Measurements from ENCODE around the gene DKK1.

The DKK1 gene

GRCh38 chr10:52268790-52269189, 45.3 kb upstream of the DKK1 start:
- Histone ChIP-seq H3K27me3 (ENCODE audit: low read depth, low read length) (no peaks in the 10 kb centered on the region), H3K27ac (ENCODE audit: low read length) (no peak overlapping the region), H3K36me3 (replicated peaks; ENCODE audit: low read depth, low read length) (no peaks in the 10 kb centered on the region), H3K4me1 (ENCODE audit: low read length) (peaks cover 6% of the 10 kb centered on the region; the same call in 1 of the 2 replicates), H3K9ac (ENCODE audit: low read length) (no peak overlapping the region), H3K4me3 (ENCODE audit: low read length) (no peak overlapping the region), H2AFZ (ENCODE audit: low read depth, low read length) (no peak overlapping the region), H4K20me1 (ENCODE audit: insufficient read depth, low read length) (no peaks in the 10 kb centered on the region), H3K4me2 (ENCODE audit: low read length) (no peak overlapping the region), H3K79me2 (ENCODE audit: low read length) (no peaks in the 10 kb centered on the region), H3K9me3 (ENCODE audit: insufficient read depth, low read length) (no peaks in the 10 kb centered on the region)
- TF ChIP-seq EZH2phosphoT487 (IDR thresholded peaks at IDR 0.05; ENCODE audit: low read depth) (no peak), CTCF (IDR thresholded peaks at IDR 0.05; ENCODE audit: low read depth, low read length) (no peak)

GRCh38 chr10:52269233-52269632, 44.8 kb upstream of the DKK1 start:
- Histone ChIP-seq H3K9ac (ENCODE audit: low read length) (no peak overlapping the region), H4K20me1 (ENCODE audit: insufficient read depth, low read length) (no peaks in the 10 kb centered on the region), H3K4me2 (ENCODE audit: low read length) (no peak overlapping the region), H3K36me3 (replicated peaks; ENCODE audit: low read depth, low read length) (no peaks in the 10 kb centered on the region), H3K9me3 (ENCODE audit: insufficient read depth, low read length) (no peaks in the 10 kb centered on the region), H3K27me3 (ENCODE audit: low read depth, low read length) (no peaks in the 10 kb centered on the region), H3K27ac (ENCODE audit: low read length) (no peak overlapping the region), H2AFZ (ENCODE audit: low read depth, low read length) (no peak overlapping the region), H3K79me2 (ENCODE audit: low read length) (no peaks in the 10 kb centered on the region), H3K4me1 (ENCODE audit: low read length) (peaks cover 6% of the 10 kb centered on the region; the same call in 1 of the 2 replicates), H3K4me3 (ENCODE audit: low read length) (no peak overlapping the region)
- TF ChIP-seq EZH2phosphoT487 (IDR thresholded peaks at IDR 0.05; ENCODE audit: low read depth) (no peak), CTCF (IDR thresholded peaks at IDR 0.05; ENCODE audit: low read depth, low read length) (no peak)

GRCh38 chr10:52276163-52276562, 37.9 kb upstream of the DKK1 start:
- no peak overlapping the region for H3K4me3 ChIP-seq (ENCODE audit: low read length)
- H3K9ac ChIP-seq (ENCODE audit: low read length): no peak overlapping the region
- no peak overlapping the region for H2AFZ ChIP-seq (ENCODE audit: low read depth, low read length)
- no peak overlapping the region for H3K27ac ChIP-seq (ENCODE audit: low read length)
- no peaks in the 10 kb centered on the region for H3K4me1 ChIP-seq (ENCODE audit: low read length)
- H3K9me3 ChIP-seq (ENCODE audit: insufficient read depth, low read length): no peaks in the 10 kb centered on the region
- H3K27me3 ChIP-seq (ENCODE audit: low read depth, low read length): no peaks in the 10 kb centered on the region
- H3K79me2 ChIP-seq (ENCODE audit: low read length): no peaks in the 10 kb centered on the region
- no peaks in the 10 kb centered on the region for H4K20me1 ChIP-seq (ENCODE audit: insufficient read depth, low read length)
- H3K36me3 ChIP-seq (replicated peaks; ENCODE audit: low read depth, low read length): no peaks in the 10 kb centered on the region
- no peak overlapping the region for H3K4me2 ChIP-seq (ENCODE audit: low read length)
- TF ChIP-seq CTCF (IDR thresholded peaks at IDR 0.05; ENCODE audit: low read depth, low read length) (no peak), EZH2phosphoT487 (IDR thresholded peaks at IDR 0.05; ENCODE audit: low read depth) (no peak)

GRCh38 chr10:52276986-52277385, 37.1 kb upstream of the DKK1 start:
- H3K9me3 ChIP-seq (ENCODE audit: insufficient read depth, low read length): no peaks in the 10 kb centered on the region
- no peak overlapping the region for H3K27ac ChIP-seq (ENCODE audit: low read length)
- no peak overlapping the region for H3K9ac ChIP-seq (ENCODE audit: low read length)
- no peak overlapping the region for H3K4me3 ChIP-seq (ENCODE audit: low read length)
- H3K4me1 ChIP-seq (ENCODE audit: low read length): no peaks in the 10 kb centered on the region
- H3K4me2 ChIP-seq (ENCODE audit: low read length): no peak overlapping the region
- TF ChIP-seq EZH2phosphoT487 (IDR thresholded peaks at IDR 0.05; ENCODE audit: low read depth): no peak
- TF ChIP-seq CTCF (IDR thresholded peaks at IDR 0.05; ENCODE audit: low read depth, low read length): no peak
- no peaks in the 10 kb centered on the region for H3K27me3 ChIP-seq (ENCODE audit: low read depth, low read length)
- H3K79me2 ChIP-seq (ENCODE audit: low read length): no peaks in the 10 kb centered on the region
- no peak overlapping the region for H2AFZ ChIP-seq (ENCODE audit: low read depth, low read length)
- H3K36me3 ChIP-seq (replicated peaks; ENCODE audit: low read depth, low read length): no peaks in the 10 kb centered on the region
- no peaks in the 10 kb centered on the region for H4K20me1 ChIP-seq (ENCODE audit: insufficient read depth, low read length)
